ENCODE data around the gene RPLP2. TPM values are rescaled to one million over a fixed set of nuclear protein-coding genes. Genes with fewer than 3 reads are reported as not detected.
A peak's percentile ranks its signal among the peaks of the same experiment; 100 is the strongest.

Gene RPLP2
- total RNA-seq, 2 experiments from 2014 or later = 2,888 to 3,019 TPM

DNA sequence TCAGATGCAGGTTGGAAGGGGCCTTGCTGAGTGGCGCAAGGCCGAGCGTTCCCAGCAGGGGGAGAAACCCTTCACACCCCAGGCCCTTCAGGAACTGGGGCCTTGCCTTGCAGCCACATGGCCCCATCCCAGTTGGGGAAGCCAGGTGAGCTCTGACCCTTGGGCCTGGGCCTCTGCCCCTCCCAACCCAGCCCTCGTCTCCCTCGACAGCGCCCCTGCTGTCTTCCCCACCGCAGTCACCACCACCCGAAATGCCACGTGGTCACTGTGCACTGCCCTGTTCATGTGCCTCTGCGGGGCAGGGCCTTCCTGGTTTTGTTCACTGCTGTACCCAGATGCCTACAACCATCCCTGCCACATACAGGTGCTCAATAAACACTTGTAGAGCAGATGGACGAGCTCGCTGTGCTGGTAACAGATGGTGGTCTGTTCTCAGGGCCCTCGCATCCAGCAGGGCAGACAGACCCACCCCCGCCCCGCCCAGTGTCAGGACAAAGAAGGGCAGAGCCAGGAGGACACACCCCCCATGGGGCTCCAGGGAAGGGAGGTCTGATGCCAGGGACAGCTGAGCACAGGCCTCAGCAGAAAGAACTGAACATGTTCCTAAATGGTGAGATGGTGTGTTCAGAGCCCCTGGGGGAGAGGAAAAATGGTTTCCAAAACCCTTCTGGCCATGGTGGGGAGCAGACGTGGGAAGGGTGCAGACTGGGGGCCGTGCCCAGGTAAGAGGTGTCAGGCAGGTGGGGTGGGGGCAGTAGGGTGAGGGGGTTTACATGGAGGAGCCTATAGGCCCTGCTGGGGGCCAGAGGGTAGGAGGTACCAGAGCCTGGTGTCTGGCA lies 28.9 kb downstream of the RPLP2 start:
- no peak overlapping the region for H3K4me3 Mint-ChIP-seq
- no peaks in the 10 kb centered on the region for H3K27me3 Mint-ChIP-seq
- POLR2A ChIA-PET = interaction anchor here (0.6 kb wide), 1 partner anchor 28 kb away, joined by 3 read pairs; no protein-coding TSS in a partner anchor
- peaks cover 12% of the 10 kb centered on the region for H3K4me1 Mint-ChIP-seq
- no peak for DNase-seq
- H3K9me3 Mint-ChIP-seq = no peaks in the 10 kb centered on the region
- H3K36me3 Mint-ChIP-seq = peaks cover 6% of the 10 kb centered on the region
- no peak for ATAC-seq (ENCODE audit: low read depth)
- H3K27ac Mint-ChIP-seq = no peak overlapping the region

DNA sequence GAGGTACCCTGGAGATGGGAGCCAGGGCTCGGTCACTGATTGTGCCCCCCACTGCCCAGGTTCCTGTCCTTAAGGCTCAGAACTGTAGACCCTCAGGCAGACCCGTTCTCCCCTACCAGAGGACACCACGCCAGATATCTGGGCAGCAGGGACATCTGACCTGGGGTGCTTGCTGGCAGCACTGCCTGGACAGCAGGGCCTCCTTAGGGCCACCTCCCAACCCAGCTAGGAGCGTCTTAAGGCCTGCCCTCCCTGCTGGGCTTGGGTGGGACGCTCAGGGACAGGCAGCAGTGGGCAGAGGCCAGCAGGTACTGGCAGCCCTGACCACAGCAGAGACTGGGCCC lies 29.5 kb downstream of the RPLP2 start:
- H3K36me3 Mint-ChIP-seq = peaks cover 6% of the 10 kb centered on the region
- H3K9me3 Mint-ChIP-seq = no peaks in the 10 kb centered on the region
- ATAC-seq (ENCODE audit: low read depth) (no peak), DNase-seq (no peak)
- POLR2A ChIA-PET = no interaction called here
- no peak overlapping the region for H3K4me3 Mint-ChIP-seq
- H3K27ac Mint-ChIP-seq = no peak overlapping the region
- H3K27me3 Mint-ChIP-seq = no peaks in the 10 kb centered on the region
- peaks cover 12% of the 10 kb centered on the region for H3K4me1 Mint-ChIP-seq

GRCh38 chr11:839875-840617 lies 30.3 kb downstream of the RPLP2 start:
- DNase-seq (no peak), ATAC-seq (ENCODE audit: low read depth) (no peak)
- POLR2A ChIA-PET = interaction anchor here (1.3 to 4.8 kb wide), 2 partner anchors 10 to 21 kb away, joined by 8 to 67 read pairs; partner anchors contain the start of genes CD151, CRACR2B and PNPLA2
- peaks cover 10% of the 10 kb centered on the region for H3K4me1 Mint-ChIP-seq
- no peak overlapping the region for H3K27ac Mint-ChIP-seq
- peaks cover 6% of the 10 kb centered on the region for H3K36me3 Mint-ChIP-seq
- no peaks in the 10 kb centered on the region for H3K9me3 Mint-ChIP-seq
- peak overlapping the region; percentile 86 for H3K4me3 Mint-ChIP-seq
- no peaks in the 10 kb centered on the region for H3K27me3 Mint-ChIP-seq

- POLR2A ChIA-PET = interaction anchor here (0.5 to 4.8 kb wide), 6 partner anchors 12 to 951 kb away, joined by 3 to 67 read pairs (median 7); partner anchors contain the start of genes CD151, CRACR2B and PNPLA2
- peak overlapping the region; percentile 82 for H3K27ac Mint-ChIP-seq
- DNase-seq (no peak), ATAC-seq (ENCODE audit: low read depth) (peak; percentile 37)
- H3K4me3 Mint-ChIP-seq = peak overlapping the region; percentile 86
- H3K27me3 Mint-ChIP-seq = no peaks in the 10 kb centered on the region
- no peaks in the 10 kb centered on the region for H3K9me3 Mint-ChIP-seq
- H3K36me3 Mint-ChIP-seq = peaks cover 6% of the 10 kb centered on the region
- peaks cover 12% of the 10 kb centered on the region for H3K4me1 Mint-ChIP-seq
Observed at GRCh38 chr11:841981-842369, 32.2 kb downstream of the RPLP2 start.

DNA sequence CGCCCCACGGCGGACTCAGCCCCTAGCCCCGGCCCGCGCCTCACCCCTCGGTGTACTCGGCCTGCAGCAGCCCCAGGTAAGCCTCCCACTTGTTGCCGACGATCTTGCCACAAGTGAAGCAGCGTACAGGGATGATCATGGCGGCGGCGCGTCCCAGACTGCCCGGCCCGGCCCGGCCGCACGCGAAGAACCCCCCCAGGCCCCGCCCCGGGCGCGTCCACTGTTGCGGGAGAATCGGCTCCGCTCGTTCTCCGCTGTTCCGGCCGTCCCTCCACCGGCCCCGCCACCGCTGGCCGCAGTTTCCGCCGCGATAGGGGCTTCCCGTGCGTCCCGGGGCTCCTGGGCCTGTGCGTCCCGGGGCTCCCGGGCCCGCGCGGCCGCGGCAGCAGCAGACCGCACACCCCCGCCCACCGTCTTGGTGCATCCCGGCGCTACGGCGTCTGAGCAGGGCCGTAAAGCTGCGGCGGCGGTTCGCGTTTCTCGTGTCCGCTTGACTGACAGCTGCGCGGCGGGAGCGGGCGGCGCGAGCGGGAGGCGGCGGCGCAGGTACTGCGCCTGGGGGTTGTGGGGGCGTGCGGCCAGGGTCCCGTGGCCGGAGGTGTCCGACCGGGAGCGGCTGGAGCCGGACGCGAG lies 32.7 kb downstream of the RPLP2 start, which contains the start of the genes POLR2L and TSPAN4:
POLR2L (minus strand) TSS at position 160 of the 633 bp plus-strand sequence; CDS start at position 139, 21 bp downstream.
TSPAN4 (plus strand) TSS at position 483 of the 633 bp plus-strand sequence. CDS start 7,453 bp downstream, outside the sequence.
- POLR2A ChIA-PET = interaction anchor here (0.6 to 4.8 kb wide), 9 partner anchors 12 to 1011 kb away, joined by 3 to 67 read pairs (median 5); partner anchors contain the start of genes CD151, CHID1, CRACR2B and LSP1
- Mint-ChIP-seq H3K27me3 (no peaks in the 10 kb centered on the region), H3K36me3 (peaks cover 6% of the 10 kb centered on the region), H3K4me3 (peak within 1 kb of the TSS; percentile 87), H3K27ac (peak within 1 kb of the TSS; percentile 82), H3K9me3 (no peaks in the 10 kb centered on the region), H3K4me1 (peaks cover 12% of the 10 kb centered on the region)
- DNase-seq (peak; percentile 94), ATAC-seq (ENCODE audit: low read depth) (peak; percentile 73)

- Mint-ChIP-seq H3K27me3 (no peaks in the 10 kb centered on the region), H3K4me3 (peak overlapping the region; percentile 87), H3K27ac (peak overlapping the region; percentile 76), H3K36me3 (peaks cover 6% of the 10 kb centered on the region), H3K4me1 (peaks cover 12% of the 10 kb centered on the region), H3K9me3 (no peaks in the 10 kb centered on the region)
- no peak for DNase-seq
- no peak for ATAC-seq (ENCODE audit: low read depth)
- POLR2A ChIA-PET = interaction anchor here (1.0 to 4.8 kb wide), 7 partner anchors 13 to 1010 kb away, joined by 3 to 67 read pairs (median 7); partner anchors contain the start of genes CD151, CHID1, CRACR2B and LSP1
Observed at GRCh38 chr11:843086-843734, 33.4 kb downstream of the RPLP2 start.

- Mint-ChIP-seq H3K4me1 (peaks cover 16% of the 10 kb centered on the region), H3K27ac (peak overlapping the region; percentile 76), H3K36me3 (peaks cover 3% of the 10 kb centered on the region), H3K4me3 (peak overlapping the region; percentile 87), H3K9me3 (no peaks in the 10 kb centered on the region), H3K27me3 (peaks cover 4% of the 10 kb centered on the region)
- DNase-seq (no peak), ATAC-seq (ENCODE audit: low read depth) (no peak)
- POLR2A ChIA-PET = interaction anchor here (1.0 to 4.8 kb wide), 6 partner anchors 14 to 1009 kb away, joined by 3 to 67 read pairs (median 8); partner anchors contain the start of genes CD151, CHID1, CRACR2B and LSP1
Observed at GRCh38 chr11:843818-844692, 34.3 kb downstream of the RPLP2 start.

GRCh38 chr11:844693-845644 lies 35.2 kb downstream of the RPLP2 start:
- peaks cover 6% of the 10 kb centered on the region for H3K27me3 Mint-ChIP-seq
- H3K4me3 Mint-ChIP-seq = no peak overlapping the region
- ATAC-seq (ENCODE audit: low read depth) (no peak), DNase-seq (no peak)
- H3K4me1 Mint-ChIP-seq = peaks cover 16% of the 10 kb centered on the region
- H3K36me3 Mint-ChIP-seq = peaks cover 3% of the 10 kb centered on the region
- H3K9me3 Mint-ChIP-seq = no peaks in the 10 kb centered on the region
- H3K27ac Mint-ChIP-seq = no peak overlapping the region
- POLR2A ChIA-PET = interaction anchor here (3.1 kb wide), 1 partner anchor 26 kb away, joined by 17 read pairs; the partner anchor contains the start of gene PNPLA2

DNA sequence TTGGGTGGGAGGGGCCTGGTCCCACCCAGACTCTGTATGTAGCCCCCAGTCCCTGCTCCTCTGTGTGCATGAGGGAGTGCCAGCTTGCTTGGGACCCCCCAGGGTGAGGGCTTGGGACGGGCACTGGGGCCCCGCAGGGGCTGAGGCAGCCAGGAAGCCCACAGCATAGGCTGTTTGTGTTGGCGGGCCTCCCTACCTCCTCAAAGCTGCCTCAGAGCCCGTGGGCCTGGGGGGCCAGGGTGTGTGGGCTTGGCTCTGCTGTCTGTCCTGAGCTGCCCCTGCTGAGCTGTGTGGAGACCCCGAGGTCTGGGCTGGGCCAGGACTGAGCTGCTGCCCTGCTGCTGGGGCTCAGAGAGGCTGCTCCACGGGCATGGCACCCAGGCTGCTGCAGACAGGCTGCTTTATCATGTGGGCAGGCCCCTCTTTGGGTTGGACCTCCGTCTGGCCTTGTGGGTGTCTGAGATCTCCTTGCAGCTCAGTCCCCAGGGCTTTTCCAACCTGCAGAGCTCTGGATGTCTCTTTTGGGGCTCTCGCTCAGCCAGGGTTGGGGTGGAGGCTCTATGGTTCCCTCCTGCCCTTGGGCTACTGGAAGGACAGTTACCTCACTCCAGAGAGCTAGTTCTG lies 36.2 kb downstream of the RPLP2 start:
- Mint-ChIP-seq H3K4me3 (no peak overlapping the region), H3K27me3 (peaks cover 6% of the 10 kb centered on the region), H3K36me3 (no peaks in the 10 kb centered on the region), H3K9me3 (no peaks in the 10 kb centered on the region), H3K27ac (no peak overlapping the region), H3K4me1 (peaks cover 11% of the 10 kb centered on the region)
- DNase-seq (no peak), ATAC-seq (ENCODE audit: low read depth) (no peak)
- POLR2A ChIA-PET = no interaction called here

DNA sequence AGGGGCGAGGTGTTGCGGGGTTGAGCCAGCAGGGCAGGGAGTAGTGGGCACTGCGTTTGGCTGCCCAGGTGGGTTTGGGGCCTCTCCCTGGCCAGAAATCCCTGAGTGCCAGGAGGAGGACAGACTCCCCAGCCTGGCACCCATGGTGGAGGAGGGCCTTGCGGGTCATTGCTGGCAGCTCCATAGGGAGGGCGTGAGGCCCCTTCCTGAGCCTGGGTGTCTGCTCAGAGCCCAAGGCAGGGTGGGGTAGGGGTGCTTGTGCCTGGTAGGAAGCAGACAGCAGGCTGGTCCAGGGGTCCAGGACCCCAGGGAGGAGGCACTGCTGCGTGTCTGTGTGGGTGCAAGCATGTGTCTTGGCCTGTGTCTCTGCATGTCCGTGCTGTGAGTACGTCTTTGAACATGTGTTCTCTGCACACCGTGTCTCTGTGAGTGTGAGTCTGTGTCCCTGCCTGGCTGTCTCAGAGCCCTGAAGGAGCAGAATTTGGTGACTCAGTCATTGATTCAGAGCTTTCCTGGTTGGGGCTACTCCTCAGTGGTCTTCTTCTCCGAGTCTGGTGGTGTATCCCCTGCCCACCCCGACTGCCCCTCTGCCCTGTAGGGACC lies 36.8 kb downstream of the RPLP2 start:
- Mint-ChIP-seq H3K4me1 (peaks cover 11% of the 10 kb centered on the region), H3K27ac (no peak overlapping the region), H3K36me3 (no peaks in the 10 kb centered on the region), H3K4me3 (no peak overlapping the region), H3K9me3 (no peaks in the 10 kb centered on the region), H3K27me3 (peaks cover 6% of the 10 kb centered on the region)
- ATAC-seq (ENCODE audit: low read depth) (no peak), DNase-seq (no peak)
- POLR2A ChIA-PET = interaction anchor here (0.5 kb wide), 1 partner anchor 84 kb away, joined by 4 read pairs; no protein-coding TSS in a partner anchor
